Measurements from ENCODE around the gene XYLT1. TPM values are rescaled to one million over a fixed set of nuclear protein-coding genes. Genes with fewer than 3 reads are reported as not detected.

The XYLT1 gene
- total and polyA plus RNA-seq, 2 of the 8 experiments (the other 6 are each of a cell fraction or from before 2014, with no cell fraction given), result 6.6 to 25.4 TPM

- Histone ChIP-seq H3K79me1 (ENCODE audit: low read depth, low read length) (no peaks in the 10 kb centered on the region; the same call in 1 of the 2 replicates), H3K27ac (ENCODE audit: low read depth, low read length) (no peak overlapping the region), H3K36me3 (ENCODE audit: control insufficient read depth in 2 of 4, insufficient read depth in 4 of 4, low read length in 3 of 4) (no peaks in the 10 kb centered on the region), H3K23ac (ENCODE audit: insufficient read length) (no peak overlapping the region), H2BK12ac (ENCODE audit: low read depth, low read length) (0 out of 2 replicates have a peak overlapping the region, but pooled peaks have one; percentile 27), H2BK5ac (ENCODE audit: low read depth, low read length) (no peak overlapping the region), H2AK5ac (ENCODE audit: low read depth, low read length) (no peak overlapping the region), H4K20me1 (replicated peaks in 1 of 2; ENCODE audit: control insufficient read depth in 1 of 2, insufficient read depth in 2 of 2, low read length in 2 of 2) (peaks cover 10 to 12% of the 10 kb centered on the region in 2 experiments), H2BK15ac (ENCODE audit: low read length) (no peak overlapping the region), H4K8ac (ENCODE audit: extremely low read depth, insufficient read depth, low read length) (no peak overlapping the region; the same call in 1 of the 2 replicates), H3K9ac (replicated peaks in 1 of 4; ENCODE audit: extremely low read depth in 1 of 4, low read depth in 3 of 4, low read length in 3 of 4) (peak overlapping the region; percentile 8 to 54 (median 30); a peak in 6 of 7 replicates), H3K56ac (replicated peaks; ENCODE audit: insufficient read length, low read depth, low read length) (no peak overlapping the region), H3K4me2 (ENCODE audit: insufficient read depth in 1 of 2, low read depth in 2 of 2, low read length in 2 of 2) (peak overlapping the region; percentile 92 to 99), H3K14ac (ENCODE audit: insufficient read length) (no peak overlapping the region), H2AFZ (ENCODE audit: low read length) (no peak overlapping the region), H3K9me3 (ENCODE audit: insufficient read depth in 2 of 2, low read depth in 1 of 2, low read length in 1 of 2) (no peaks in the 10 kb centered on the region), H3K79me2 (ENCODE audit: control insufficient read depth in 1 of 2, insufficient read depth in 2 of 2, low read length in 2 of 2) (peaks cover 0 to 39% of the 10 kb centered on the region in 2 experiments; a peak in 2 of 4 replicates), H3K4me3 (ENCODE audit: extremely low read depth in 1 of 4, insufficient read depth in 2 of 4, low read depth in 3 of 4, low read length in 4 of 4) (peak overlapping the region; percentile 59 to 79 (median 72)), H3K18ac (ENCODE audit: extremely low read depth, low read length) (no peak overlapping the region; the same call in 1 of the 2 replicates), H3K23me2 (ENCODE audit: low read depth, low read length) (peaks cover 14% of the 10 kb centered on the region), H2BK20ac (ENCODE audit: low read length) (no peak overlapping the region), H4K91ac (replicated peaks; ENCODE audit: insufficient read length, low read length) (no peak overlapping the region), H3K4me1 (replicated peaks in 1 of 4; ENCODE audit: control insufficient read depth in 3 of 4, insufficient read depth in 4 of 4, low read length in 3 of 4) (peaks cover 13 to 35% (median 21%) of the 10 kb centered on the region in 4 experiments; a peak in 6 of 7 replicates), H2BK120ac (replicated peaks; ENCODE audit: low read depth, low read length) (no peak overlapping the region), H4K5ac (ENCODE audit: insufficient read length, low read depth, low read length) (no peak overlapping the region), H3K27me3 (replicated peaks in 1 of 4; ENCODE audit: control insufficient read depth in 3 of 4, extremely low read depth in 1 of 4, insufficient read depth in 3 of 4, low read length in 3 of 4) (peaks cover 0 to 28% (median 15%) of the 10 kb centered on the region in 4 experiments; a peak in 5 of 7 replicates), H3K4ac (replicated peaks; ENCODE audit: insufficient read length, low read depth, low read length) (no peak overlapping the region)
- TF ChIP-seq CBX5 (IDR thresholded peaks at IDR 0.05; ENCODE audit: low read depth, low read length), result no peak
- no peak for TF ChIP-seq EZH2 (IDR thresholded peaks at IDR 0.05; ENCODE audit: low read depth, low read length, severe bottlenecking)
- no peak for TF ChIP-seq CTBP2 (IDR thresholded peaks at IDR 0.05; ENCODE audit: borderline replicate concordance, insufficient read depth, insufficient read length, low read length)
- no peak for TF ChIP-seq TEAD4 (IDR thresholded peaks at IDR 0.05; ENCODE audit: low read depth, low read length)
- POLR2A ChIA-PET (ENCODE audit: partially characterized antibody), result no interaction called here
- FAIRE-seq, result no peak
- WGBS, 2 experiments (ENCODE audit: extremely low coverage in 1 of 2, insufficient coverage in 1 of 2, insufficient read length in 1 of 2, insufficient replicate concordance in 2 of 2, low coverage in 1 of 2, low lambda C conversion rate in 2 of 2, missing lambda C conversion rate in 1 of 2), result 2% methylated on average over 16 of the region's 16 CpGs; no CpG with 5 or more reads in 1 of the 2 experiments
- CTCF ChIA-PET (ENCODE audit: partially characterized antibody), result interaction anchor here (0.5 to 5.2 kb wide), 15 partner anchors 12 to 609 kb away, joined by 3 to 30 read pairs (median 5); no protein-coding TSS in a partner anchor
- no peak for DNase-seq (ENCODE audit: low read depth in 1 of 2, low spot score in 2 of 2)
These were observed 999 bp downstream of the XYLT1 start for GRCh38 chr16:17469741-17470181.

Measured in H1 (cell line).